Cardiac muscle cell (in vitro differentiated cells and primary cell): ENCODE results near the gene ST6GALNAC5. TPM values are rescaled to one million over a fixed set of nuclear protein-coding genes. Genes with fewer than 3 reads are reported as not detected.

ENCODE experiments used
- DNase-seq, 2 donors: peaks; one replicate each; pipeline versions ENCODE4 v3.0.0 to v3.0.0-alpha.2; 2010 to 2017; ENCODE audit warnings: low read depth in 1 of 2, low spot score in 1 of 2
- H3K27ac ChIP-seq: fragments of 200-600 bp; sonication (generic); 2 replicates; pipeline ENCODE4 v1.5.1; 2016
- H3K27me3 ChIP-seq: fragments of 200-600 bp; sonication (generic); 2 replicates; pipeline ENCODE4 v1.6.0; 2016; ENCODE audit warnings: control low read depth
- H3K36me3 ChIP-seq: fragments of 200-600 bp; sonication (generic); 2 replicates; pipeline ENCODE4 v1.5.1; 2016; ENCODE audit warnings: control low read depth
- H3K4me1 ChIP-seq: fragments of 200-600 bp; sonication (generic); 2 replicates; pipeline ENCODE4 v1.8.1; 2017; ENCODE audit warnings: low read depth, mild to moderate bottlenecking, mixed run types
- H3K4me3 ChIP-seq: fragments of 200-600 bp; sonication (generic); 2 replicates; pipeline ENCODE4 v1.5.1; 2016; ENCODE audit warnings: mild to moderate bottlenecking
- H3K9me3 ChIP-seq: fragments of 200-600 bp; sonication (generic); 2 replicates; pipeline ENCODE4 v1.5.1; 2017; ENCODE audit warnings: low read depth, mild to moderate bottlenecking, control low read depth
- polyA plus RNA-seq: library from polyadenylated mRNA; unstranded; fragments of >200 nt; fragmentation: Nextera tagmentation; extraction: Ambion mirVana; gene quantifications from 2 replicates; pipeline ENCODE4 v1.2.1, GENCODE V29; 2016
- total RNA-seq: library from RNA; depleted of rRNA; stranded (reverse); fragments of >200 nt; gene quantifications from 2 replicates; pipeline ENCODE4 v1.2.3, GENCODE V29; 2016
- TF ChIP-seq, protein P1 (sequence below): IDR thresholded peaks from 2 replicates; pipeline ENCODE4 v1.5.1; 2012; ENCODE audit warnings: low read depth, mild to moderate bottlenecking, low read length

Gene ST6GALNAC5
- total and polyA plus RNA-seq, 2 experiments from 2014 or later, result 1.5 to 4.0 TPM

DNA sequence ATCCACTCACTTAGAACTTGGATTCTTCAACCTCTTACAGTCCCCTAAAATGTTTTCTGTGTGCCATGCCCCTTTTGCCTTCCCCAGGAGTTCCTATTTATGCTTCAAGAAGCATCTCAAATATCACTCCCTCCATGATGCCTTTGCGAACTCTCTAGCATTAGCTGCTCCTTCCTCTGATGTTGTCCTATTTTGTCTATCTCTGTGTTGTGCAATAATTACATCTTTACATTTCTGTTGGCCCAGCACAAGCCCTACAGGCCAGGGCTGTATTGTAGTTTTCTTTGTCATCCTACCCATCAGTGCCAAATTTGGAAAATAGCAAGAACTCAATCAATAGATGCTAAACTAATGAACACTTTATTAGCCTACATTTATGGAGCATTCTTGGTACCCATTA lies 125.8 kb downstream of the ST6GALNAC5 start:
- no peak overlapping the region for H3K4me3 ChIP-seq
- TF ChIP-seq, protein P1, sequence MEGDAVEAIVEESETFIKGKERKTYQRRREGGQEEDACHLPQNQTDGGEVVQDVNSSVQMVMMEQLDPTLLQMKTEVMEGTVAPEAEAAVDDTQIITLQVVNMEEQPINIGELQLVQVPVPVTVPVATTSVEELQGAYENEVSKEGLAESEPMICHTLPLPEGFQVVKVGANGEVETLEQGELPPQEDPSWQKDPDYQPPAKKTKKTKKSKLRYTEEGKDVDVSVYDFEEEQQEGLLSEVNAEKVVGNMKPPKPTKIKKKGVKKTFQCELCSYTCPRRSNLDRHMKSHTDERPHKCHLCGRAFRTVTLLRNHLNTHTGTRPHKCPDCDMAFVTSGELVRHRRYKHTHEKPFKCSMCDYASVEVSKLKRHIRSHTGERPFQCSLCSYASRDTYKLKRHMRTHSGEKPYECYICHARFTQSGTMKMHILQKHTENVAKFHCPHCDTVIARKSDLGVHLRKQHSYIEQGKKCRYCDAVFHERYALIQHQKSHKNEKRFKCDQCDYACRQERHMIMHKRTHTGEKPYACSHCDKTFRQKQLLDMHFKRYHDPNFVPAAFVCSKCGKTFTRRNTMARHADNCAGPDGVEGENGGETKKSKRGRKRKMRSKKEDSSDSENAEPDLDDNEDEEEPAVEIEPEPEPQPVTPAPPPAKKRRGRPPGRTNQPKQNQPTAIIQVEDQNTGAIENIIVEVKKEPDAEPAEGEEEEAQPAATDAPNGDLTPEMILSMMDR, result no peak
- no peak overlapping the region for H3K27ac ChIP-seq
- H3K4me1 ChIP-seq, result no peaks in the 10 kb centered on the region
- H3K27me3 ChIP-seq, result no peaks in the 10 kb centered on the region
- H3K9me3 ChIP-seq, result no peaks in the 10 kb centered on the region
- DNase-seq, result no peak
- H3K36me3 ChIP-seq, result no peaks in the 10 kb centered on the region

DNA sequence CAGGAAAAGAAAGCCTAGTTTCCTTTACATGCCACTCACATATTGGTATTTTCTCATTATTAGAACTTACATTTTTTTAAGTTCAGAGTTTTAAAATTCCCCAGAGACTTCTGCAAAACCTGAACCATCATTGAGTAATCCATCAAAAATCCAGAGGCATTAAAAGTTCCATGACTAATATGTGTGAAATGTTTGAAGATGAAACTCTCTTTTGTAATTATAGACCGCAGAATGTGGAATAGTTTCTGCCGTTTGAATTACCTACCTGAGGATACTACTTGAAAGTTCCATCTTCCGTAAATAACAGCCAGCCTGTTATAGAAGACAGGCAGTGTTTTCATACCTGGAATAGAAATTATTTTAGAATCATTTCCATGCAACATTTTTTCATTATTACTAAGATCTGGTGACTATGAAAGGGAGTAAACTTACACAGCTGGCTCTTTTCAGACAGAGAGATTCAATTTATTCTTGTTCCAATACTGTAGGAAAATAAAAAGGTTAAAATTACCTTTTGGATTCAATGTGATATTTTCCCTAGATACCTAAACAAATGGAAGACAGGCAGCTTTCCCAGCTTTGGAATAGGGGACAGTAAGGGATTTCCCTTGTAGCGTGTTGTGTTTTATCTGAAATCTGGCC lies 131.4 kb downstream of the ST6GALNAC5 start:
- no peak overlapping the region for H3K4me3 ChIP-seq
- H3K27ac ChIP-seq, result no peak overlapping the region
- peak in 1 of 2 donors; percentile 61 for DNase-seq
- H3K4me1 ChIP-seq, result no peaks in the 10 kb centered on the region
- H3K27me3 ChIP-seq, result no peaks in the 10 kb centered on the region
- H3K36me3 ChIP-seq, result no peaks in the 10 kb centered on the region
- TF ChIP-seq, protein P1, result no peak
- H3K9me3 ChIP-seq, result no peaks in the 10 kb centered on the region

GRCh38 chr1:77007675-77008074 lies 140.4 kb downstream of the ST6GALNAC5 start:
- TF ChIP-seq, protein P1, result no peak
- Histone ChIP-seq H3K27me3 (no peaks in the 10 kb centered on the region), H3K27ac (no peak overlapping the region), H3K36me3 (no peaks in the 10 kb centered on the region), H3K4me3 (no peak overlapping the region), H3K4me1 (no peaks in the 10 kb centered on the region), H3K9me3 (no peaks in the 10 kb centered on the region)
- DNase-seq, result no peak

DNA sequence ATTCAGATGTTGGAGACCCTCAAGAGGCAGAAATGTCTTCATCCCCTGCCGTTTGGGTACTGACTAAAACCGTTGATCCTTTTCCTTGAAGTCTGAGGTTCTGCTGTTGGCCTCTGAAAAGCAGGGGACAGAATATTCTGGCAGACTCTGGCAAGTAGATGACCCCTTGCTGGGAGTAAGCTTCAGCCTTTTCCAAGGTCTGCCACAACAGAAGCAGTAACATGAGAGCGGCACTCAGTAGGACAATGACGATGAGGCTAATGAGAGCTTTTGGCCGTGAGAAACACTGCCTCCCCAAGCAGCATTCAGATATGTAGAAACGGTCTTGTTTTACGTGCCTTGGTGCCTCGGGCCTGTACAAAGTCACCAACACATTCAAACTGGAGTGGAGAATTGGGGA lies 143.7 kb downstream of the ST6GALNAC5 start:
- H3K27ac ChIP-seq, result no peak overlapping the region
- no peak for DNase-seq
- H3K9me3 ChIP-seq, result no peaks in the 10 kb centered on the region
- TF ChIP-seq, protein P1, result no peak
- H3K4me1 ChIP-seq, result no peaks in the 10 kb centered on the region
- H3K36me3 ChIP-seq, result no peaks in the 10 kb centered on the region
- no peak overlapping the region for H3K4me3 ChIP-seq
- no peaks in the 10 kb centered on the region for H3K27me3 ChIP-seq

DNA sequence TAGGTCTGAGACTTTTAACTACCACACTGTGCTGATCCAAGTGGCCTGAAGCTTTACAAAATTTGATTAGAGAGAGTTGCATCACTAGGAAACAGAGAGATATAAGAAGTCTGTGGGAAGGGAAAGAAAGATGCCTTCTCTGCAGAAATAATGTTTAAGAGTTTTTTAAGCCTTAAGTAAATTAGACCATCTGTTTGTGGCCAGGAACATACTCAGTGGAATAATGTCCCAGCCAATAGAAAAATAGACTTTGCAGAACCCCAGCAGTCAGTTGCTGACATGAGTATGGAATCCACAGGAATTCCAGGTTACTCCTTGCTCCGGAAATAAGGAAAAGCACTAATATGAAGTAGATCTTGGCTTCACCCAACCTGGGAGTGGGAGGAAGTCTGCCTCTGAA lies 144.8 kb downstream of the ST6GALNAC5 start:
- no peaks in the 10 kb centered on the region for H3K36me3 ChIP-seq
- no peak overlapping the region for H3K4me3 ChIP-seq
- no peaks in the 10 kb centered on the region for H3K9me3 ChIP-seq
- no peak for DNase-seq
- H3K4me1 ChIP-seq, result no peaks in the 10 kb centered on the region
- no peak overlapping the region for H3K27ac ChIP-seq
- TF ChIP-seq, protein P1, result no peak
- H3K27me3 ChIP-seq, result no peaks in the 10 kb centered on the region
